KOPT-K1 (cell line): ENCODE measurements around the gene SLC12A2.

Experiments used
- H3K27ac ChIP-seq: fragments of 200-600 bp; sonication (generic); 2 replicates; pipeline ENCODE4 v1.5.1; 2016; ENCODE audit warnings: antibody characterized with exemption, mild to moderate bottlenecking, low read depth, low read length; ENCODE audit not compliant: poor library complexity, severe bottlenecking
- H3K36me3 ChIP-seq: fragments of 200-600 bp; sonication (generic); 2 replicates; pipeline ENCODE4 v1.5.1; 2017; ENCODE audit warnings: antibody characterized with exemption, mild to moderate bottlenecking, low read length, moderate library complexity; ENCODE audit not compliant: insufficient read depth
- H3K9me3 ChIP-seq: fragments of 200-600 bp; sonication (generic); 2 replicates; pipeline ENCODE4 v1.5.1; 2017; ENCODE audit warnings: antibody characterized with exemption, low read length, mild to moderate bottlenecking; ENCODE audit not compliant: insufficient read depth, poor library complexity, severe bottlenecking

The SLC12A2 gene

GRCh38 chr5:128083811-128084227 is 253 bp downstream of the SLC12A2 start:
- Histone ChIP-seq H3K27ac (peak overlapping the region; percentile 93), H3K9me3 (no peaks in the 10 kb centered on the region), H3K36me3 (peaks cover 5% of the 10 kb centered on the region; the same call in 1 of the 2 replicates)

- Histone ChIP-seq H3K27ac (peak overlapping the region; percentile 93), H3K36me3 (peaks cover 5% of the 10 kb centered on the region; the same call in 1 of the 2 replicates)
These were observed 932 bp downstream of the SLC12A2 start for GRCh38 chr5:128084228-128085167.

GRCh38 chr5:128085413-128085812 is 1.8 kb downstream of the SLC12A2 start:
- H3K36me3 ChIP-seq = no peaks in the 10 kb centered on the region
- no peak overlapping the region for H3K27ac ChIP-seq
- no peaks in the 10 kb centered on the region for H3K9me3 ChIP-seq

More at GRCh38 chr5:128084228-128085167, 932 bp downstream of the SLC12A2 start:
- H3K9me3 ChIP-seq = no peaks in the 10 kb centered on the region

- Histone ChIP-seq H3K9me3 (peaks cover 10% of the 10 kb centered on the region), H3K36me3 (peaks cover 5% of the 10 kb centered on the region), H3K27ac (no peak overlapping the region)
These were observed 8.0 kb downstream of the SLC12A2 start for GRCh38 chr5:128091579-128091978.

GRCh38 chr5:128092144-128092543 is 8.6 kb downstream of the SLC12A2 start:
- Histone ChIP-seq H3K27ac (no peak overlapping the region), H3K36me3 (peaks cover 5% of the 10 kb centered on the region), H3K9me3 (peaks cover 16% of the 10 kb centered on the region)

GRCh38 chr5:128093368-128093767 is 9.8 kb downstream of the SLC12A2 start:
- Histone ChIP-seq H3K36me3 (peaks cover 5% of the 10 kb centered on the region), H3K27ac (no peak overlapping the region)

GRCh38 chr5:128097224-128097623 is 13.7 kb downstream of the SLC12A2 start:
- no peak overlapping the region for H3K27ac ChIP-seq
- peaks cover 39% of the 10 kb centered on the region for H3K9me3 ChIP-seq
- peaks cover 5% of the 10 kb centered on the region for H3K36me3 ChIP-seq

More at GRCh38 chr5:128093368-128093767, 9.8 kb downstream of the SLC12A2 start:
- peaks cover 28% of the 10 kb centered on the region for H3K9me3 ChIP-seq

GRCh38 chr5:128097781-128098180 is 14.2 kb downstream of the SLC12A2 start:
- peaks cover 5% of the 10 kb centered on the region for H3K36me3 ChIP-seq
- H3K9me3 ChIP-seq = peaks cover 39% of the 10 kb centered on the region
- no peak overlapping the region for H3K27ac ChIP-seq

- no peak overlapping the region for H3K27ac ChIP-seq
- no peaks in the 10 kb centered on the region for H3K36me3 ChIP-seq
- H3K9me3 ChIP-seq = peaks cover 39% of the 10 kb centered on the region
These were observed 16.4 kb downstream of the SLC12A2 start for GRCh38 chr5:128099944-128100343.

GRCh38 chr5:128100860-128101557 is 17.4 kb downstream of the SLC12A2 start:
- Histone ChIP-seq H3K36me3 (no peaks in the 10 kb centered on the region), H3K9me3 (peaks cover 33% of the 10 kb centered on the region), H3K27ac (no peak overlapping the region)

GRCh38 chr5:128101676-128102075 is 18.1 kb downstream of the SLC12A2 start:
- H3K36me3 ChIP-seq = no peaks in the 10 kb centered on the region
- H3K27ac ChIP-seq = no peak overlapping the region
- H3K9me3 ChIP-seq = peaks cover 28% of the 10 kb centered on the region

GRCh38 chr5:128105203-128105602 is 21.6 kb downstream of the SLC12A2 start:
- H3K9me3 ChIP-seq = no peaks in the 10 kb centered on the region
- no peak overlapping the region for H3K27ac ChIP-seq
- 0 out of 2 replicates have a peak, but pooled peaks cover 10% of the 10 kb centered on the region for H3K36me3 ChIP-seq

GRCh38 chr5:128109138-128109537 is 25.6 kb downstream of the SLC12A2 start:
- no peak overlapping the region for H3K27ac ChIP-seq
- H3K36me3 ChIP-seq = peaks cover 18% of the 10 kb centered on the region
- H3K9me3 ChIP-seq = no peaks in the 10 kb centered on the region

- peaks cover 25% of the 10 kb centered on the region for H3K36me3 ChIP-seq
- H3K27ac ChIP-seq = no peak overlapping the region
- no peaks in the 10 kb centered on the region for H3K9me3 ChIP-seq
These were observed 26.2 kb downstream of the SLC12A2 start for GRCh38 chr5:128109766-128110165.

GRCh38 chr5:128111818-128112448 is 28.4 kb downstream of the SLC12A2 start:
- Histone ChIP-seq H3K9me3 (no peaks in the 10 kb centered on the region), H3K36me3 (peaks cover 41% of the 10 kb centered on the region), H3K27ac (no peak overlapping the region)
